Measurements from ENCODE around the gene NR5A1. TPM values are rescaled to one million over a fixed set of nuclear protein-coding genes. Genes with fewer than 3 reads are reported as not detected.
A peak's percentile ranks its signal among the peaks of the same experiment; 100 is the strongest.

NR5A1 gene
- total and polyA plus RNA-seq, 10 of the 15 experiments (the other 5 are each of a cell fraction or from before 2014, with no cell fraction given) = 0.06 to 0.24 (median 0.08) TPM; not detected in 5

- ChIA-PET CTCF (interaction anchor here (0.6 kb wide), 1 partner anchor 350 kb away, joined by 3 read pairs; no protein-coding TSS in a partner anchor), POLR2A (no interaction called here), SMC1A (ENCODE audit: uncharacterized antibody, unreplicated experiment) (no interaction called here), RAD21 (ENCODE audit: unreplicated experiment) (interaction anchor here (0.6 to 1.0 kb wide), 2 partner anchors 175 to 318 kb away, joined by 3 read pairs; no protein-coding TSS in a partner anchor)
- TF ChIP-seq, protein P1, sequence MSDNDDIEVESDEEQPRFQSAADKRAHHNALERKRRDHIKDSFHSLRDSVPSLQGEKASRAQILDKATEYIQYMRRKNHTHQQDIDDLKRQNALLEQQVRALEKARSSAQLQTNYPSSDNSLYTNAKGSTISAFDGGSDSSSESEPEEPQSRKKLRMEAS (IDR thresholded peaks at IDR 0.05; ENCODE audit: low read depth, low read length) = no peak
- TF ChIP-seq MYC (IDR thresholded peaks at IDR 0.05; ENCODE audit: insufficient read depth, insufficient read length, insufficient replicate concordance, low read length, severe bottlenecking) = no peak
- no peak for TF ChIP-seq BRCA1 (IDR thresholded peaks at IDR 0.05; ENCODE audit: low read depth, low read length)
- no peak for TF ChIP-seq USF1 (IDR thresholded peaks at IDR 0.05; ENCODE audit: borderline replicate concordance, extremely low read length, insufficient read depth, low read depth, low read length)
- no peak for TF ChIP-seq ASH2L (IDR thresholded peaks at IDR 0.05; ENCODE audit: borderline replicate concordance, low read depth)
- in situ Hi-C loops (cut with MboI) (no loop called here), intact Hi-C loops (cut with micrococcal nuclease; ENCODE audit: unreplicated experiment) (no loop called here)
- ATAC-seq (no peak), DNase-seq (ENCODE audit: low read depth, low spot score) (no peak), FAIRE-seq (peak; percentile 18)
- no peak overlapping the region for H3K4me2 ChIP-seq (ENCODE audit: control insufficient read depth, insufficient read depth)
- H3K9ac ChIP-seq (ENCODE audit: control insufficient read depth, insufficient read depth, low read length) = no peak overlapping the region
- no peaks in the 10 kb centered on the region for H3K36me3 ChIP-seq (ENCODE audit: control insufficient read depth in 2 of 2, insufficient read depth in 2 of 2, low read length in 1 of 2)
- no peaks in the 10 kb centered on the region for H3K4me1 ChIP-seq (ENCODE audit: control insufficient read depth, insufficient read depth, low read length)
- no peak overlapping the region for H3K27ac ChIP-seq (ENCODE audit: control insufficient read depth, insufficient read depth)
- H3K79me2 ChIP-seq (ENCODE audit: control insufficient read depth, insufficient read depth, low read length) = no peaks in the 10 kb centered on the region
- no peak overlapping the region for H3K4me3 ChIP-seq
- no TSS peak for BruUV-seq (replicated peaks)
- H3K9me3 ChIP-seq (replicated peaks; ENCODE audit: control insufficient read depth, insufficient read depth, low read length) = peaks cover 4% of the 10 kb centered on the region; the same call in 1 of the 3 replicates
- no peaks in the 10 kb centered on the region for H3K27me3 ChIP-seq (replicated peaks in 1 of 2; ENCODE audit: control insufficient read depth in 2 of 2, insufficient read depth in 2 of 2, low read length in 1 of 2)
- H4K20me1 ChIP-seq (ENCODE audit: control insufficient read depth, insufficient read depth) = no peaks in the 10 kb centered on the region
- H2AFZ ChIP-seq (ENCODE audit: control insufficient read depth, low read depth, low read length) = no peak overlapping the region
- 52% methylated on average over 3 of the region's 3 CpGs for WGBS (ENCODE audit: insufficient coverage, insufficient replicate concordance, low lambda C conversion rate, missing lambda C conversion rate)
These were observed 63.0 kb downstream of the NR5A1 start for GRCh38 chr9:124444166-124444565.

GRCh38 chr9:124443625-124444024, 63.6 kb downstream of the NR5A1 start:
- RAD21 ChIA-PET (ENCODE audit: unreplicated experiment) = interaction anchor here (0.6 kb wide), 1 partner anchor 317 kb away, joined by 3 read pairs; no protein-coding TSS in a partner anchor
- 25% methylated on average over 2 of the region's 2 CpGs for WGBS (ENCODE audit: insufficient coverage, insufficient replicate concordance, low lambda C conversion rate, missing lambda C conversion rate)
- no peaks in the 10 kb centered on the region for H4K20me1 ChIP-seq (ENCODE audit: control insufficient read depth, insufficient read depth)
- DNase-seq (ENCODE audit: low read depth, low spot score) = no peak
- ATAC-seq = no peak
- in situ Hi-C loops (cut with MboI) = no loop called here
- H3K4me1 ChIP-seq (ENCODE audit: control insufficient read depth, insufficient read depth, low read length) = no peaks in the 10 kb centered on the region
- no peak overlapping the region for H2AFZ ChIP-seq (ENCODE audit: control insufficient read depth, low read depth, low read length)
- SMC1A ChIA-PET (ENCODE audit: uncharacterized antibody, unreplicated experiment) = no interaction called here
- intact Hi-C loops (cut with micrococcal nuclease; ENCODE audit: unreplicated experiment) = no loop called here
- H3K9ac ChIP-seq (ENCODE audit: control insufficient read depth, insufficient read depth, low read length) = no peak overlapping the region
- no peaks in the 10 kb centered on the region for H3K36me3 ChIP-seq (ENCODE audit: control insufficient read depth in 2 of 2, insufficient read depth in 2 of 2, low read length in 1 of 2)
- H3K79me2 ChIP-seq (ENCODE audit: control insufficient read depth, insufficient read depth, low read length) = no peaks in the 10 kb centered on the region
- H3K4me2 ChIP-seq (ENCODE audit: control insufficient read depth, insufficient read depth) = no peak overlapping the region
- CTCF ChIA-PET = no interaction called here
- no peak overlapping the region for H3K4me3 ChIP-seq
- no peaks in the 10 kb centered on the region for H3K27me3 ChIP-seq (replicated peaks in 1 of 2; ENCODE audit: control insufficient read depth in 2 of 2, insufficient read depth in 2 of 2, low read length in 1 of 2)
- peaks cover 7% of the 10 kb centered on the region; the same call in 1 of the 3 replicates for H3K9me3 ChIP-seq (replicated peaks; ENCODE audit: control insufficient read depth, insufficient read depth, low read length)
- no TSS peak for BruUV-seq (replicated peaks)
- no peak overlapping the region for H3K27ac ChIP-seq (ENCODE audit: control insufficient read depth, insufficient read depth)
- POLR2A ChIA-PET = no interaction called here
- no peak for FAIRE-seq
- no peak for TF ChIP-seq ETV6 (conservative IDR thresholded peaks at IDR 0.05 in 1 of 2, IDR thresholded peaks at IDR 0.05 in 1 of 2; ENCODE audit: borderline replicate concordance in 1 of 2, low read depth in 1 of 2)
- TF ChIP-seq SRF (IDR thresholded peaks at IDR 0.05; ENCODE audit: low read depth in 2 of 2, low read length in 2 of 2) = no peak
- TF ChIP-seq SIN3A (IDR thresholded peaks at IDR 0.05; ENCODE audit: low read depth, low read length) = no peak
- no peak for TF ChIP-seq TCF3 (IDR thresholded peaks at IDR 0.05; ENCODE audit: borderline replicate concordance, insufficient read depth, low read depth, low read length)
- no peak for TF ChIP-seq POLR2AphosphoS2 (IDR thresholded peaks at IDR 0.05; ENCODE audit: low read depth, low read length)
- TF ChIP-seq KLF5 (IDR thresholded peaks at IDR 0.05; ENCODE audit: partially characterized antibody) = no peak
- TF ChIP-seq ZBED1 (IDR thresholded peaks at IDR 0.05; ENCODE audit: borderline replicate concordance) = no peak
- no peak for TF ChIP-seq STAT1 (conservative IDR thresholded peaks at IDR 0.05)
